Stimulated activated CD8-positive, alpha-beta memory T cell treated with anti-CD3 and anti-CD28 coated beads, Interleukin-7, amount 100 ng/mL, for 1 hour (primary cell): ENCODE data around the gene VAV2.

Experiments used
- DNase-seq, 2 donors: peaks; one replicate each; pipeline ENCODE4 v3.0.0-alpha.2; 2020; ENCODE audit warnings: low read depth in 2 of 2

VAV2 gene

GRCh38 chr9:133742849-133743444 is 249.2 kb downstream of the VAV2 start:
- DNase-seq: peak; percentile 53 to 61

- DNase-seq: no peak
Measured at GRCh38 chr9:133742251-133742650, 249.9 kb downstream of the VAV2 start.

DNA sequence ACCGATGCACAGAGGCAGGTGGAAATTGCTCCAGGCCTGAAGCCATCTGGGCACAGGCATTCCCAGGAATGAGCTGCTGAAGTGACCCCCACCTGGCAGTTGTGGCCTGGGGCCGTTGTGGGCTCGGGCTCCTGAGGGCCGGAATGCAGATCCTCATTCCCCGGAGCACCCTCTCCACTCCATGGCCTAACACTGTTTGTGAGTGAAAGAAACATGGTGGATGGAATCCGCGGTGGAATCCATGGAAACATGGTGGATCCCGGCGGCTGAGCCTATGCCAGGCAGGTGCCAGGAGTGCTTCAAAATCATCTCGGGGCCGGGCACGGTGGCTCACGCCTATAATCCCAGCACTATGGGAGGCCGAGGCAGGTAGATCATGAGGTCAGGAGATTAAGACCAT is 250.4 kb downstream of the VAV2 start:
- DNase-seq: no peak

DNA sequence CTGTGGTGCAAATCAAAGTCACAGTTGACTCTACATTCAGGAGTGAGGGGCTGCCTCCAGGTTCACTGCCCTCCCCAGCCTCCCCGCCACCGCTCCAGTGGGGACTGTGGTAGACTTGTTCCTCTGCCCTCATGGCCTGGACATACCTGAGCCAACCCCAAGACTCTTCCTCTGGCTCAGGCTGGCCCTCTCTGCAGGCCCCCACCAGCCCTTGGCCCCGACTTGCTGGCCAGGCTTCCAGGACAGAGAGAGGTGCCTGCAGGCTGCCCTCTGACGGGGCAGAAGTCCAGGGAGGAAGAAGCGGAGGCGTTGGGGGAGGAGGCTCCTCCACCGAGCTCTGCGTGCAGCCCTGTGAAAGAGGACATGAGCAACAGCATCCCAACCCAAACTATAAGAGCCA is 251.2 kb downstream of the VAV2 start:
- no peak for DNase-seq

DNA sequence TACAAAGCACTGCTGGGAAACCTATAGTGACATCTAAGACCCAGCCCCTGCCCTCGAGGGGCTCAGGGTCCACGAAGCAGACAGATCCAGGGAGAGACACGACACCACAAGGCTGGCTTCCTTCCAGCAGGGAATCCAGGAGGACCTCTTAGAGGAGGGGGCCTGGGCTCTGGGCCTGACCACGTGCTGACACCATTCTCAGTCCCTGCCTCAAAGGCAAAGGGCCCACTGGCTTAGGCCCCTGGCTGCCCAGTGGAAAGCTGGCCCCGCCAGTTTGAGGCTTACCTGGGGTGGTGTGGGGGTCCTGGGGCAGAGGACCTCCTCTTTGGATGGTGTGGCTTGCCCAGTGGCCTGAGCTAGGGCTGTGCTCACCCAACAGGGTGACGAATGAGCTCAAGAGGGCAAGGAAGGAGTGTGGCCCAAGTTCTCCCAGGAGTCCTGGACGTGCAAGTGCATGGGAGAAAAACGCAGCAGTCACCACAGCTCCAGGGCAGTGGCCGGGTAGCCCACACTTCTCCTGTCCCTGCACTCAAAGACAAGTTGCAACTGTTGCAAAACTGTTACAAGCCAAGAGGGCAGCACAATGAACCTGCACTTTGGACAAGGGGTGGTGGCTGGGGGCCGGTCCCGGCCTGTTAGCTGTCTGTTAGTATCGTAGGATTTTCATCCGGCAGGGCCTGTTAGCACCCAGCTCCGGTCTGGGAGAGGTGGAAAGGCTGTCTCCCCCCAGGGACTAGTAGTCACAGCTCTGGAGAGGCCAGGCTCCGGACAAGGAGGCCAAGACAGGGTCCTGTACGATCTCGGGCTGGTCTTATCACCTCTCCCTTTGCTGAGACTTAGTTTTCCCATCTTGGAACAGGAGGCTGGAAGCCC is 252.5 kb downstream of the VAV2 start:
- DNase-seq: no peak

DNA sequence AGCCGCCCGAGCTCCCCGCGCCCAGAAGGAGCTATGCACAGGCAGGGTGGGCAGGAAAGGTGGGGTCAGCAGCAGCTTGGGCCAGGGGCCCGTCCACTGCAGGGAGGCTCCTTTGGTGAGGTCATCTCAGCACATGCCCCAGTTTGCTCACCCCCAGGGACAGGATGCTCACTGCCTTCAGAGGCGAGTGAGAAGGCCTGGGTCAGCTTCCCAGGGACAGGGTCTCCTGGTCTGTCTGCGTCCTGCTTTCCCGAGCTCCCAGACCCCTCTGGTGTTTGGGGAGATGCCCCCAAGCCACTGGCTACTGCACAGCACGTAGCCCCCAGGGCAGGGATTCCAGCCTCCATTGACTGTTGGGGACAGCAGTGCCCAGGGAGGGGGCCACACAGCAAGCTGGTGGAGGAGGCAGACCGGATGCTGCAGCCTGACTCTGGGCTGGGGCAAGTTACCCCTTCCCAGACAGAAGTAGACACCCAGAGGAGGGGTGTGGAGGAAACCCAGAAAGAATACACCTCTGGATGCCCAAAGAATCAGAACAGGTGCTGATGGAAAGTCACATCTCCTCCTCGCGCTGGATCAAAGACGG is 253.4 kb downstream of the VAV2 start:
- no peak for DNase-seq

DNA sequence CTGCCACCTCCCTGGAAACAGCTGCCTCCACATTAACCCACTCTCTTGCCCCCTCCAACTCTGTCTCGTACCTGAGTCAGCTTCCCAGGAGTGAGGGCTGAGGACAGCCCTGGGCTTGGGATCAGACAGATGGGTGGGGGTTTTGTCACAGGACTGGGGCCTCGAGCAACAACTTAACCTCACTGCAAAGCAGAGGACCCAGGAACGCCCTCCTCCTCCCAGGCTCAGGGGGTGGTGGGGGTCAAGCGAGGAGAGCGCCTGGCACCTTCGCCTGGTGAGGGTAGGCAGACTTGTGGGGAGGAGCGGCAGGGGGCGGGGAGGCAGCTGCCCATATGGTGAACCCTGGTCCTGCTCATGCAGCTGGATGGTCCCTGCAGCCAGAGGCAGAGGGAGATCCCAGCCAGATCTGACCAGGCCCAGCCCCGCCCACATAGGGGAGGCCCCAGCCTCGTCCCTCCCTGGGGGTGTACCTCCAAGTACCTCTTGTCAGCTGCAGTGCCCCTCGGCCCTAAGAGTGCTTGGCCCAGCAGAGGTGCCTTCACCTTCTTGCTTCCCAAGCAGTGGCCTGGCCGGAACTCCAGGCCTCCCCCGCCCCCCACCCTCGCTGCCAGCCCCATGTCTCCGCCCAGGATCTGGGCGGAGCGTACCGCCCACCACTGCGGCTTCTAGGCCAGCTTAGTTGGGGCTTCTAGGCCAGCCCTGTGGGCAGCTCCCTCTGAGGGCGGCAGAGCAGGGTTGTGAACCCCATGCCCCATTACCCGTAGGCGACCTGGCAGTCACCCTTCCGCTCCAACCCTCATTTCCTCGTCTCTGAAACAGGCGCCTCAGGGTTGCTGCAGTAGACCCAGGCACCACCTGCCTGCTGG is 254.1 kb downstream of the VAV2 start, which contains the start of gene SARDH:
SARDH (minus strand) TSS at position 579 of the 866 bp plus-strand sequence. CDS start 4,179 bp downstream, outside the sequence.
- DNase-seq: no peak

- no peak for DNase-seq
Measured at GRCh38 chr9:133737071-133737773, 254.9 kb downstream of the VAV2 start.

- no peak for DNase-seq
Measured at GRCh38 chr9:133735931-133736330, 256.2 kb downstream of the VAV2 start.

- no peak for DNase-seq
Measured at GRCh38 chr9:133735415-133735775, 256.7 kb downstream of the VAV2 start.

DNA sequence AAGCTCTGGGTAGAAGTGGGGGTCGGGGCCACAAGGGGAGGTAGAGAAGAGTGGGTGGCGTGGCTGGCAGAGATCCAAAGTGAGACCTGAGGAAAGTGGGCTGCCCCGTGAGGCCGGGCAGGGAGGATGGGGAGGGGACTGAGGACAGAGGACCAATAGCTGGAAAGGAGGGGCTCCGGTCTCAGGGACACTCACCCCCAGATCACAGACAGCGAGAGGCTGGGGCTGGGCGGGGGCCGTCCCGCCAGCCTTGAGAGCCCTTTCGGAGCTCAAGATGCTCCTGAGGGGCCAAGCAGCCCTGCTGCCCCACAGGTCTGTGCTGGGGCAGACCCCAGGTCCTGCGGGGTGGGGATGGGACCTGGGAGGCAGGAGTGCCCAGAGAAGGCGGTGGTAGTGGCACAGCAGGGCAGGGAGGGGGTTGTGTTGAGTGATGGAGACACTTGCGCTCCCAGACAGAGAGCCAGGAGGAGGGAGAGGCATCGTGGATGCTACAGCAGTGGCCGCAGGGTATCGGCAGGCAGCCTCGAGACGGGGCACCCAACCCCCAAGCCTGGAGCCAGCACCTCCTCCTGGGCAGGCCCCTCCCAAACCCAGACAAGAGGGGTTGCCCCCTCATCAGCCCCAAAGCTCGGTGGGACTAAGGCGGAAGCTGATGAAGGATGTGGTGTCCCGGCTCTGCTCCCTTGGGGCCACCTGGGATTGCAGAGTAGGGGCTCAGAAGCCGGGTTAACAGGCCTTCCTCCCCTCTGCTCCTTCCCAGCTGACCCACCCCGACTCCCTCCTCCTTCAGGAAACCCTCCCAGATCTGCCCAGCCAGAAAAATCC is 257.3 kb downstream of the VAV2 start:
- no peak for DNase-seq

- DNase-seq: no peak
Measured at GRCh38 chr9:133733796-133734533, 258.2 kb downstream of the VAV2 start.

GRCh38 chr9:133733421-133733795 is 258.7 kb downstream of the VAV2 start:
- no peak for DNase-seq

GRCh38 chr9:133732639-133733408 is 259.3 kb downstream of the VAV2 start:
- no peak for DNase-seq

GRCh38 chr9:133731876-133732638 is 260.1 kb downstream of the VAV2 start:
- DNase-seq: no peak

DNA sequence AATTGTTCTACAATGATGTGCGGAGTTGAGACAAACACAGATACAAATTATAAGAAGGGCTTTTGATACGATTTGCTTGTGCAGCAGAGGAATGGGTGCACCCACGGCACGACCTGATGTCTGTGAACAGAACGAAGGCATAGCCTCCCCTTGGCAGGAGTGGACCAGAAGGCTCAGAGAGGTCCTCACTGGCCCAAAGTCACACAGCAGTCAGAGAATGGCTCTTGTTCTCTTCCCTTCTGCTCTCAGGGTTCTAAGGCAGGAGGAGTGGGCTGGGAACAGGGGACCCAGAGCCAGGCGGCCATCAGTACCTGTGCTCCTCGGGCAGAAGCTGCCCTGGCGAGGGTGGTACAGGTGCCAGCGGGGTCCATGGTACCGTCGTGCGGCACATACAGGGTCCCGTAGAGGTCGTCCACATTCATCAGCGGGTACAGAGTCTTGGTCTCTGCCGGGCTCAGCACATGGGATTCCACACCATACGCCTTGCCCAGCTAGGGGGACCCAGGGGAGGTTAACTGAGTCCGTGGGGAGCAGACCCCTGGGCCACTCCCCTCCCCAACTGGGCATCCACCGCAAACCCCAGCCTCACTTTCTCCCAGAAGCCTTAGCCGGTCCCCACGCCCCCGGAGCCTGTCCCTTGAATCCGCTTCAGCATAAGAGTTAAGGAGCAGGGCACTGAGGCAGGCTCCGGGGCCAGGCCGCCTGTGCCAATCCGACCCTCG is 261.0 kb downstream of the VAV2 start:
- DNase-seq: no peak

- DNase-seq: no peak
Measured at GRCh38 chr9:133729617-133730281, 262.4 kb downstream of the VAV2 start.
